HK-2 (cell line): ENCODE measurements around the gene FSIP1.

Experiments used
- DNase-seq: peaks from one replicate; pipeline ENCODE4 v3.0.0-alpha.2; 2018; ENCODE audit not compliant: unreplicated experiment

The FSIP1 gene

GRCh38 chr15:39756806-39757522 is 25.7 kb downstream of the FSIP1 start:
- no peak for DNase-seq

DNA sequence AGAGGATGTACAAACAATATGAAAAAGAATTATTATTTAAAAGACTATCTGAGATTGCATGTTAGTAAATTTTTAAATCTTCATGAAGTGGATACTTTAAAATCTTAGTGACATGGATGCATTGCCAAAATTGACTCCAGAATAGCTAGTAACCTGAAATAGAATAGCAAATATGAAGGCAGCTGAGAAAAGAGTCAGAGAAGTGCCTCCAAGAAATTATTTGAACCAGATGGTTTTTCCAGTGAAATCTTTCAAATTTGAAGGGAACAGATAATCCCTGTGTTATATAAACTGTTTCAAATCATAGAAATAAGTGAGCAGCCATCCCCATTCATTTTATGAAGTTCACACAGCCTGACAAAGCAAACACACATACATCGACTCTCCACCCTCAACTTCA is 29.6 kb downstream of the FSIP1 start:
- DNase-seq, result no peak

DNA sequence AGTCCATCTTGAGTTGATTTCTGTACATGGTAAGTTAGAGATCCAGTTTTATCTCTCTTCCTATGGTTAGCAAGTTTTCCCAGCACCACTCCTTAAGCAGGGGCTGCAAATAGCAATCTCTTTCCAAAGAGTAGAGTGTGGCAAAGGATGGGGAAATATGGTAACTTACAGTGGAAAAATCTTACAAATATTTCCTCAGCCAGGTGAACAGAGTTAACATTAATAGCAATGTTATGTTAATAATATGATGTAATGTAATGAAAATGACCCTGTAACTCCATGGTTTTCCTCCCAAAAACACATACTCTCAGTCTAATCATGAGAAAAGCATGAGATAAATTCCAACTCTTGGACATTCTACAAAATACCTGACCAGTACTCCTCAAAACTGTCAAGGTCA is 30.4 kb downstream of the FSIP1 start:
- no peak for DNase-seq

DNA sequence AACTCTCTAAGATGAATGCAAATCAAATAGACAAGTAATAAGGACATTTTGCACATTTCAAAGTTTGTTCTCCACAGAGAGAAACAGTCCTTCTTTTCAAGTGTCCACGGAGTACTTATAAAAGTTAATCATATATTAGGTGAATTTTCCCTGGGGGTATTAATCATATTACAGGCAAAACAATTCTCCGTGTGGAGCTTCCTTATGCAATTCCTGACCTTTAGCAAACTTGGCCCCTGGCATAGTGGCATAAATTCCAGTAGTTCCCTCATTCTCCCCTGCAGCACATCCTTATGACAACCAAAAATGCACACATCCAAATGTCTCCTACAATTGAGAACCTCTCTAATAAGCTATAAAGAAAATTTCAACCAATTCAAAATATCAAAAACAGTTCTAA is 34.4 kb downstream of the FSIP1 start:
- no peak for DNase-seq

- DNase-seq, result no peak
These were observed 35.3 kb downstream of the FSIP1 start for GRCh38 chr15:39747326-39747725.

GRCh38 chr15:39746714-39747276 is 35.8 kb downstream of the FSIP1 start:
- no peak for DNase-seq

- DNase-seq, result no peak
These were observed 36.5 kb downstream of the FSIP1 start for GRCh38 chr15:39746176-39746575.

DNA sequence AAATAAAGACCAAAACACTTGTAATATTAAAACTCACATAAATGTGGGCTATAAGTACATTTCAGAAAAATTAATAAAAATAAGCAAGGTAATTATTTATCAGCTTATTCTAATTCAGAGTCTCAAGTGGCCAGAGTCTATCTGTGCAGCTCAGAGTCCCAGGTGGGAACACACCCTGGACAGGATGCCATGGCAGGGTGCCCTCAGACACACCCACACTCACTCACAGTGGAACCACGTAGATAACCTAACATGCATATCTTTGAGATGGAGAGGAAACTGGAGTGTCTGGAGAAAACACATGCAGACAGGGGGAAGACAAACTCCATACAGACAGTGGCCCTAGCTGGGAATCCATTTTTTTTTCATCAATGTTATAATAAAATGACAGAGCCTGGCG is 37.2 kb downstream of the FSIP1 start:
- no peak for DNase-seq

DNA sequence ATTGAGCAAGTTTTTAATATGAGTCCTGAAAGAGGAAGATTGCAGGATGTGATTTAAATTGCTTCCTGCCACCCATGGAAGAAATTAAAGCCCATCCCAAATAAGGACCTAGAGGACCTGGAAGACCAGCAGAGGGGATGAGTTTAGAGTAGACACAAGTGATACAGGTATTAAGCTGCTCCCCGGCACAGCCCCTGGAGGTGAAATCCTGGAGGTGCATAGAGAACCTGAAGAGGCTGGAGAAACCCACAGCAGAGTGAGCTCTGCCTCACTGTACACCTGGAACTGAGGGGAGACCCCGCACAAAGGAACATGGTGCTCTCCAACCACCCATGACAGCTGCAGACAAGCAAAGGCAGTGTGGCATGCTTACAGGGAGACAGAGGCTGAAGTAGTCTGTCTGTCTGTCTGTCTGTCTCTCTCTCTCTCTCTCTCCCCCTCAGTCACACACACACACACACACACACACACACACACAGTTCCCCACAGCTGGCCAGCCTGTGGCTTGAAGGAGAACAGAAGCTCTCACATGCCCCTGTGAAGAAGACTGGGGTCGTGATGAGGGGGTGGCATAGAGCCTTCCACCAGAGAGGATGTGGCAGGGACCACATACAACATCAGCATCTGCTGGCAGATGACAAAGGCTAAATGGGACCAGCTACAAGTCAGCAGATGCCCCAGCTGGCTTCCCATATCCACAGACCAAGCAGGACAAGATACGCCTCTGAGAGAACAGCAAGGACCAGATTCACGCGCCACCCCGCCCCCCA is 38.1 kb downstream of the FSIP1 start:
- DNase-seq, result no peak

DNA sequence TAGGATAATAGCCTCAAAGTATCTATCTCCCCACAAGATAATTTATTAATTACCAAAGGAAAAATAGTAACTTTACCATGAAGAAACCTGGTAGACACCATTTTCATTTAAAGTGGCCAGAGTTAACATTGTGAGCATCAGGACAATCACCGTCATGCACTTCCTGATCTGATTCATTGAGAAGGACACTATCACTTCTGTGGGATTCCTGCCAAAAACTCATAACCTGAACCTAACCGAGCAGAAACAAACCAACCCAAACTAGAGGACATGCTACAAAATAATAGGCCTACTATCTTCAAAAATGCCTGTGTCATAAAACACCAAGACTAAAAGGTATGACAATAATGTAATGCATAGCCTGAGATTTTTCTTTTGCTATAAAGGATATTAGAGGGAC is 39.0 kb downstream of the FSIP1 start:
- no peak for DNase-seq

DNA sequence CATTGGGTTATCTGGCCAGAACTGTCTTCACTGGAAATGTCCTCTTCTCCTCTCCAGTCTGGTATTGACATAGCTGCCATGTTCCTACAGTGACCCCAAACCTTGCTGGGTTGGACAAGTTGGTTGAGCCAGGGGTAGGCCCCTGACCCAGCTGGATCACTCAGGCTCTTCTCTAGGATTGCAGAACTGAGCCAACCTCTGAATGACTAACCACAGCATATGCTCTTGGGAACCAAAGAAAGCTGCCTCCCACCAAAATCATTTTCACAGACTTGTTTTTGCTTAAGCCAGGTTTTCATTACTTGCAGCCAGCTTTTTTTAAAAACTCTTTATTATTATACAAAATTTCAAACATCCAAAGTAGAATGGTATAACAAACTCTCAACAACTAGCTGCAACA is 41.4 kb downstream of the FSIP1 start:
- DNase-seq, result no peak

- DNase-seq, result no peak
These were observed 43.6 kb downstream of the FSIP1 start for GRCh38 chr15:39738998-39739397.

GRCh38 chr15:39737196-39737550 is 45.5 kb downstream of the FSIP1 start:
- no peak for DNase-seq

GRCh38 chr15:39736412-39737195 is 46.0 kb downstream of the FSIP1 start:
- DNase-seq, result no peak

- no peak for DNase-seq
These were observed 47.4 kb downstream of the FSIP1 start for GRCh38 chr15:39735120-39735717.

DNA sequence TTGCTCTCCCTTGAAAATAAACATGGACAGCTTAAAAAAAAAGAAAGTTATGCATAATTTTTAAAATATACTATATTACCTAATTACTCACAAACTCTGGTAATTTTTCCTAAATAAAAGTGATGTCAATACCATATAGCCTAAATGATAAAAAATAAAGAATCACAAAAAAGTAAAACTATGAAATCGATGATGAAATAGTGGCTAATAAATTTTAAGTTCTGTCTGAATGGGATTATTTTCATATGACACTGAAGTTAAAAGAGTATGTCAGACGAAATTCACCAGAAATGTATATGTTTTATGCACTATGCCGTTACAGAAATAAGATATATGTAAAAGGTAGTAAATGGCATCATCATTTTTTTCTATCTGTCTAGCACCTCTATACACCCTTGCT is 51.4 kb downstream of the FSIP1 start:
- no peak for DNase-seq

GRCh38 chr15:39730552-39730951 is 52.1 kb downstream of the FSIP1 start:
- no peak for DNase-seq

- no peak for DNase-seq
These were observed 53.1 kb downstream of the FSIP1 start for GRCh38 chr15:39729500-39729899.

- no peak for DNase-seq
These were observed 53.8 kb downstream of the FSIP1 start for GRCh38 chr15:39728845-39729244.

GRCh38 chr15:39721893-39722292 is 60.7 kb downstream of the FSIP1 start:
- no peak for DNase-seq

DNA sequence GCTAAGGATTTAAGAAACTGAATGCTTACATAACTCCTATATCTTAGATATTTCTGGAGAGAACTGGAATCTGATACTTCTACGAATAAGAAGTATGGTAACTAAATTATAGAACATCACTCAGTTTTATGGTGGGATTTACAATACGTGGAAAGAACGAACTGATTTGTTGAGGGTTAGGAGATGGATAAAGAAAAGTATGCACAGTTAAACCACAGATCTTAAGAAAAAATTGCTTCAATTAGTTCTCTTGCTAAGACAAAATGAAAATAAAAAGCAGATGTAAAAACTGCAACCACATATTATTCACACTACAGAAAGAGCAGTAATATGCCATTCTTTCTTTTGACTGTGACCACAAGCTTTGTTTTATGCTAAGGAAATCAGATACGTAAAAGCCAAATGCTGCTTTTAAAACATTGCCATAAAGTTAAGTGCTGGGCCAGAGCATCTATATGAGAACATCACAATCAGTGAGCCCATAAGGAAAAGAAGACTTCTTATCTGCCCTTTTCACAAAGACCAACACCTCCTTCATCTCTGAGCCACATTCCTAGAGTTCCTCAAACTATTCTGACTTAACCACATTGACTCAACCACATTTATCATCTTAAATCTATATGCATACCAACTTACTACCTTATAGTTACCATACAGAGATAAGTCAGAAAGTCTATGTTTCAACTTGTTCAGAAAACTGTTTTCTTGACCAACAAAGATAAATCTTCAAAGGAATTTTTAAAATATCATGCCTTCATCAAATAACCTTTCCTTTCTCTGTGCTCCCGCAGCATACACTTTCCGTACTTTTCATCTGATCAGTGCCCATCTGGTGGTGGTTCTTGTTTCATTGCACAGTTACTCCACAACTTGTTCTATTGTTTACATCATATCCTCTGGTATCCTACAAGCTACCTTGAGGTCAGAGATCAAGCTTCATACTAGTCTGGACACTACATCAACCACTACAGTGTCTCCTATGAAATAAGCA is 61.7 kb downstream of the FSIP1 start:
- no peak for DNase-seq
